HEK293T (cell line): ENCODE data around the gene RPP14.

Experiments used
- ARNT ChIP-seq: fragments of 450-650 bp; IDR thresholded peaks from 2 replicates; pipeline ENCODE4 v1.6.1; 2017; ENCODE audit warnings: mild to moderate bottlenecking
- BHLHE40 ChIP-seq: fragments of 450-650 bp; IDR thresholded peaks from 2 replicates; pipeline ENCODE4 v1.6.1; 2016; ENCODE audit warnings: mild to moderate bottlenecking, moderate library complexity, borderline replicate concordance
- ELF4 ChIP-seq: fragments of 450-650 bp; IDR thresholded peaks from 2 replicates; pipeline ENCODE4 v1.6.1; 2017; ENCODE audit warnings: antibody characterized with exemption
- FOXA1 ChIP-seq: fragments of 450-650 bp; IDR thresholded peaks from 2 replicates; pipeline ENCODE4 v1.6.1; 2016; ENCODE audit warnings: mild to moderate bottlenecking
- HDGF ChIP-seq: fragments of 450-650 bp; IDR thresholded peaks from 2 replicates; pipeline ENCODE4 v1.6.1; 2017; ENCODE audit warnings: antibody characterized with exemption, borderline replicate concordance
- L3MBTL2 ChIP-seq: fragments of 450-650 bp; conservative IDR thresholded peaks from 2 replicates; pipeline ENCODE4 v1.6.1; 2016; ENCODE audit warnings: mild to moderate bottlenecking
- SP1 ChIP-seq: fragments of 450-650 bp; IDR thresholded peaks from 2 replicates; pipeline ENCODE4 v1.6.1; 2017
- TF ChIP-seq, protein P1 (sequence below): fragments of 450-650 bp; IDR thresholded peaks from 2 replicates; pipeline ENCODE4 v1.6.1; 2016

DNA sequence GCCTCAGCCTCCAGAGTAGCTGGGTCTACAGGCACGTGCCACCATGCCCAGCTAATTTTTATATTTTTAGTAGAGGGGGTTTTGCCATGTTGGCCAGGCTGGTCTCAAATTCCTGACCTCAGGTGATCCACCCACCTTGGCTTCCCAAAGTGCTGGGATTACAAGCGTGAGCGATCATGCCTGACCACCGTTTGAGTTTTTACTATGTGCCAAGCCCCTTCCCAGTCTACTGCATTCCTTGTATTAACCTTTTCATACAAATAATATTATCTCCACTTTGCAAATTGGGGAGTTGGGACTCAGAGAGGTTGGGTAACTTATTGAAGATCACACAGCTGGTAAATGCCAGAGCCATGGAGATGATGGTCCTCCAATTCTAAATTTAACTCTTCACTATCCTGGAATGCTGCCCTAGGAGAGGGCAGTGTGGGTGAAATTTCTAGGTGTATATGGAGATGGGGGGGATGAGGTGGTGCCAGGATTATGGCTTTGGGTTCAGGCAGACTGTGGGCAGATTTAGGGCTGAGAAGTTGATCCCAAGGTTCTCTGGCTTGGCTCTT lies 25.6 kb downstream of the RPP14 start:
- TF ChIP-seq, protein P1, sequence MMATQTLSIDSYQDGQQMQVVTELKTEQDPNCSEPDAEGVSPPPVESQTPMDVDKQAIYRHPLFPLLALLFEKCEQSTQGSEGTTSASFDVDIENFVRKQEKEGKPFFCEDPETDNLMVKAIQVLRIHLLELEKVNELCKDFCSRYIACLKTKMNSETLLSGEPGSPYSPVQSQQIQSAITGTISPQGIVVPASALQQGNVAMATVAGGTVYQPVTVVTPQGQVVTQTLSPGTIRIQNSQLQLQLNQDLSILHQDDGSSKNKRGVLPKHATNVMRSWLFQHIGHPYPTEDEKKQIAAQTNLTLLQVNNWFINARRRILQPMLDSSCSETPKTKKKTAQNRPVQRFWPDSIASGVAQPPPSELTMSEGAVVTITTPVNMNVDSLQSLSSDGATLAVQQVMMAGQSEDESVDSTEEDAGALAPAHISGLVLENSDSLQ, result no peak
- TF ChIP-seq SP1 (no peak), BHLHE40 (no peak), L3MBTL2 (no peak), ARNT (no peak), HDGF (no peak), FOXA1 (no peak), ELF4 (no peak)
